ENCODE measurements around the gene GZF1.

DNA sequence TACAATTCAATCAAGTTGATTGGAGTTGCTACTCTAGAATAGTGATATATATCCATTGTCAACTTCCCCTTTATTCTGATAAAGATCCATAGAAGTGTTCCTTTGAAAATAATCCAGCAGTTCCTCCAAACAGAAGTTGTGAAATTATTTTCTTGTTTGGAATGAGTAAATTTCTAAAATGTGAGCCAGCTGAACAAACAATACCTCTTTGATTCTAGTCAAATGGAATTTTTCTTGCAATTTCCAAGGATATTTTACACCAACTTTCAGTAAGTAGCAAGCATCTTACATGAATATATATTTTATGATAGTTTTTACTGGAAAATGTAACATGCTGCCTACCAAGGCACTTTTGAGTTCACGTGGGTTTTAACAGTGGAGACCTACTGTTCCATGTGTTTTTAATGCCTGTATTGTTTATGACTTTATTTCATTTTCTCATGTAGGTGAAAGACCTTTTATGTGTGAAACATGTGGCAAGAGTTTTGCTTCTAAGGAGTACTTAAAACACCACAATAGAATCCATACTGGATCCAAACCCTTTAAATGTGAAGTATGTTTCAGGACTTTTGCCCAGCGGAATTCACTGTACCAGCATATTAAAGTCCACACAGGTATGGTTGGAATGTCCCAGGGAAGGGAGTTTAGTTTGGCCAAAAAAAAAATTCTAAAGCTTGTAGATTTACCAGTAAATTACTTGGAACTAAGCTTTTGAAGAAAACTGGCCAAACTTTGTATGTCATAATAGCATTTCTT is 6.5 kb downstream of the GZF1 start:
- TF ChIP-seq, protein P1, sequence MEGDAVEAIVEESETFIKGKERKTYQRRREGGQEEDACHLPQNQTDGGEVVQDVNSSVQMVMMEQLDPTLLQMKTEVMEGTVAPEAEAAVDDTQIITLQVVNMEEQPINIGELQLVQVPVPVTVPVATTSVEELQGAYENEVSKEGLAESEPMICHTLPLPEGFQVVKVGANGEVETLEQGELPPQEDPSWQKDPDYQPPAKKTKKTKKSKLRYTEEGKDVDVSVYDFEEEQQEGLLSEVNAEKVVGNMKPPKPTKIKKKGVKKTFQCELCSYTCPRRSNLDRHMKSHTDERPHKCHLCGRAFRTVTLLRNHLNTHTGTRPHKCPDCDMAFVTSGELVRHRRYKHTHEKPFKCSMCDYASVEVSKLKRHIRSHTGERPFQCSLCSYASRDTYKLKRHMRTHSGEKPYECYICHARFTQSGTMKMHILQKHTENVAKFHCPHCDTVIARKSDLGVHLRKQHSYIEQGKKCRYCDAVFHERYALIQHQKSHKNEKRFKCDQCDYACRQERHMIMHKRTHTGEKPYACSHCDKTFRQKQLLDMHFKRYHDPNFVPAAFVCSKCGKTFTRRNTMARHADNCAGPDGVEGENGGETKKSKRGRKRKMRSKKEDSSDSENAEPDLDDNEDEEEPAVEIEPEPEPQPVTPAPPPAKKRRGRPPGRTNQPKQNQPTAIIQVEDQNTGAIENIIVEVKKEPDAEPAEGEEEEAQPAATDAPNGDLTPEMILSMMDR (IDR thresholded peaks at IDR 0.05): no peak
- no peak for TF ChIP-seq ZFX (IDR thresholded peaks at IDR 0.05; ENCODE audit: borderline replicate concordance)
